Stimulated activated naive B cell treated with anti-CD40 and anti-IgM and Interleukin-4, amounts not matched to agents 10 μg/mL and 1 μg/mL and 100 μg/mL, for 72 hours (primary cell): ENCODE measurements around the gene CDH15.
"Not testable (repeated sequence)": the region's sequence is repeated elsewhere in the genome, so short reads cannot be mapped to it uniquely, and the experiment has no call there.

Experiments
- ATAC-seq, 2 donors: fragments of 150-1000 bp; cut with Tn5 transposase; replicated peaks; 2 replicates each; pipeline ENCODE4 v1.10.0; 2021; ENCODE audit warnings: moderate library complexity in 1 of 2
- DNase-seq: peaks from one replicate; pipeline ENCODE4 v3.0.0; 2021
- H3K27ac Mint-ChIP-seq: one replicate; pipeline ENCODE4 v1.8.0; 2022; ENCODE audit warnings: mild to moderate bottlenecking, mixed read lengths
- H3K27me3 Mint-ChIP-seq, 2 donors: one replicate each; pipeline ENCODE4 v1.8.0; 2022; ENCODE audit warnings: mixed read lengths in 2 of 2
- H3K36me3 Mint-ChIP-seq, 2 donors: one replicate each; pipeline ENCODE4 v1.8.0; 2022; ENCODE audit warnings: mixed read lengths in 2 of 2, mild to moderate bottlenecking in 1 of 2
- H3K4me1 Mint-ChIP-seq, 2 donors: one replicate each; pipeline ENCODE4 v1.8.0; 2022; ENCODE audit warnings: mixed read lengths in 2 of 2, mild to moderate bottlenecking in 1 of 2
- H3K4me3 Mint-ChIP-seq, 2 donors: one replicate each; pipeline ENCODE4 v1.8.0; 2022; ENCODE audit warnings: mild to moderate bottlenecking in 2 of 2, mixed read lengths in 2 of 2, moderate library complexity in 1 of 2
- H3K9me3 Mint-ChIP-seq, 2 donors: one replicate each; pipeline ENCODE4 v1.8.0; 2022; ENCODE audit warnings: mixed read lengths in 2 of 2, mild to moderate bottlenecking in 1 of 2

CDH15 gene

DNA sequence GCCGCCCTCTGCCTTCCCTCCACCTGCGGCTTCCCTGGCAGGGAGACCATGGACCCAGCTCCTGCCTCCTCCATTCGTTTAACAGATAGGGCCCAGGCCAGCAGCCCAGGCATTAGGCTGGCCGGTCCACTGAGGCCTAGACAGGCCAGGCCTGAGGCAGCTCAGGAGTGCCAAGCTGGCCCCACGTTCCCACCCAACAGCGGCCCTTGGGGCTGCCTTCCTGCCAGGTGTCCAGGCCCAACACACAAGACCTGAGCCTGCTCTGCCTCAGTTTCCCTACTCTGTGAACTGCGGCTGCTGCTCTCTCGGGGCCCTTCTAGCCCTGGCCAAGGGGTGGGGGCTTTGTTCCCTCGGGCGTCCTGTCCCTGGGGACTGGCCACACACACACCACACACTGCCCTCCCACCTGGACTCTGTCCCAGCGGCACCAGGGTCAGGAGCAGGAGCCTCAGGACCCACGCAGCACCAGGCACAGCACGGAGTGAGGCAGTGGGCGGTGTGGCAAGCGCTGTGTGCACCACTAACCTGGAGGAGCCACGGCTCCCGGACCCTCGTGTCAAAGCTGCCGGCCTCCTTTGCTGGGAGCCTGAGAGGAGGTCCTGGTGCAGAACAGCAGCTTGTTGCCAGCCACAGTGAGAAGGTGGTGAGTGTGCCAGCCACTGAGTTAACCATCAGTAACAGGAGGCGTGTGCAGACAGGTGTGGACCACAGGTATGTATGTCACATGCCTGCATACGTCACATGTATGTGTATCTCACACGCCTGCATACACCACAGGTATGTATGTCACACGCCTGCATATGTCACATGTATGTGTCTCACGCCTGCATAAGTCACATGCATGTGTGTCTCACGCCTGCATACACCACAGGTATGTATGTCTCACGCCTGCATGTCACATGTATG, 14.6 kb upstream of the CDH15 start:
- Mint-ChIP-seq H3K27me3 (peaks cover 3 to 5% of the 10 kb centered on the region in 2 donors), H3K9me3 (peaks cover 0 to 2% of the 10 kb centered on the region in 2 donors), H3K27ac (no peak overlapping the region), H3K4me3 (peak overlapping the region in 1 of 2 donors; percentile 1), H3K36me3 (peaks cover 5 to 10% of the 10 kb centered on the region in 2 donors), H3K4me1 (peaks cover 9 to 18% of the 10 kb centered on the region in 2 donors)
- DNase-seq (no peak), ATAC-seq (peak; percentile 2 to 21)

DNA sequence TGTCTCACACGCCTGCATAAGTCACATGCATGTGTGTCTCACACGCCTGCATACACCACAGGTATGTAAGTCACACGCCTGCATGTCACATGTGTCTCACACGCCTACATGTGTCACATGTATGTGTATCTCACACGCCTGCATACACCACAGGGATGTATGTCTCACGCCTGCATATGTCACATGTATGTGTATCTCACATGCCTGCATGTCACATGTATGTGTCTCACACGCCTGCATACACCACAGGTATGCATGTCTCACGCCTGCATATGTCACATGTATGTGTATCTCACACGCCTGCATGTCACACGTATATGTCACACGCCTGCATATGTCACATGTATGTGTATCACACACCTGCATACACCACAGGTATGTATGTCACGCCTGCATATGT, 13.8 kb upstream of the CDH15 start:
- ATAC-seq: no peak
- DNase-seq: no peak
- peaks cover 1 to 6% of the 10 kb centered on the region in 2 donors for H3K36me3 Mint-ChIP-seq
- H3K4me1 Mint-ChIP-seq: peaks cover 12 to 19% of the 10 kb centered on the region in 2 donors
- no peaks in the 10 kb centered on the region for H3K9me3 Mint-ChIP-seq
- H3K4me3 Mint-ChIP-seq: no peak overlapping the region
- H3K27me3 Mint-ChIP-seq: peaks cover 5 to 9% of the 10 kb centered on the region in 2 donors
- H3K27ac Mint-ChIP-seq: no peak overlapping the region

DNA sequence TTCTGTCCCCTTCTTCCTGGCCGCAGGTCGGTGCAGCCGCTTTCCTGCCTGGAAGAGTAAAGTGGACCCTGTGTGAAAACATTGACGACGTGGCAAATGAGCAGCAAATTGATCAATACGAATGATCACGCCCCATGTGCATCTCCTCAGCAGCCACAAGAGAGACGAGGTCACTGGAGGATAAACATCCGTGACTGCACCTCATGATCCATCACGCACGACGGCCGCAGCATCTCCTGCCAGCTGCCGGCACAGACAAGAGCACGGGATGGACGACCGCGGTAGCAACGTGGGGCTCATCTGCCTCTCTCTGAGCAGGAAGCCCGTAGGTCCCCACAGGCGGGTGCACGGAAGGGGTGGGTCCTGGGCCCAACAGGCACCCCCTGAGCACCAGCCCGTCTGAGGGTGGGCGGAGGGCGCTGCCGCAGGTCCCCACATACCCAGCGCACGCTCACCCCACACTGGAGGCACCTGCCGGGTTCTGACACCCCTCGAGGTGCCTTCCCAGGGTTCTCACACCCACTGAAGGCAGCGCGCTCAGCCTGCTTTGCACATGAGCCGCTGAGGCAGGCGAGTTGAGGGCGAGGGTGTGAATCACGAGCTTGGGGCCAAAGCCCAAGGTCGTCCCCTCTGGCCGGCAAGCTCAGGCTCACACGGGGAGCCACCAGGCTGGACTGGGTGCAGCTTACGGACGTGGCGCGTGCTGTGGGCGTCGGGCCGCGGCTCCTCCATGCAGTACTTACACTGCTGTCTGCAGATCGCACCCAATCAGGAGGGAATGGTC, 12.3 kb upstream of the CDH15 start:
- no peak for ATAC-seq
- H3K27ac Mint-ChIP-seq: no peak overlapping the region
- H3K4me1 Mint-ChIP-seq: peaks cover 16 to 19% of the 10 kb centered on the region in 2 donors
- DNase-seq: no peak
- H3K27me3 Mint-ChIP-seq: peaks cover 5 to 9% of the 10 kb centered on the region in 2 donors
- no peaks in the 10 kb centered on the region for H3K9me3 Mint-ChIP-seq
- no peaks in the 10 kb centered on the region for H3K36me3 Mint-ChIP-seq
- no peak overlapping the region for H3K4me3 Mint-ChIP-seq

DNA sequence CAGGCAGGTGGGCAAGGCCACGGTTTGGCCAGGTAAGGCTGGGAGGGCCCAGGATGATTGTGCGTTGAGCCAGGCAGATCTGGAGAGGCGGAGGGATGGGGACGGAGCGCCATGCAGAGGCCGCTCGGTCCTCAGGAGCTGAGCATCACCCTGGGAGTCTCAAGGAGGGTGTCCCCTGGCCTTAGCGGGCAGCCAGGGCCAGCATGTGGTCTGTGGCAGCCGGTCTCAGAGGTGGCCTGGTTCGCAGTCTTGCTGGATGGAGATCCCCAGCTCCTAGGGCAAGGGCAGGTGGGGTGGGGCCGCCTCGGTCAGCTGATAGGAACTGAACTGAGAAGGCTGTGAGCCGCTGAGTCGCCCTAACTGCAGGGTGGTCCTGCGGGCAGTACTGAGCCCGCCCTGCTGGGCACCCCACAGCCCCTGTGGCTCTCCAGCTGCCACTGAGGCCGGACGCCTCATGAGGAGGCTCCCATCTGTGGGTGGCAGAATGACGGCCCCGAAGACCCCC, 11.6 kb upstream of the CDH15 start:
- Mint-ChIP-seq H3K27ac (no peak overlapping the region), H3K4me1 (peaks cover 16 to 20% of the 10 kb centered on the region in 2 donors), H3K9me3 (no peaks in the 10 kb centered on the region), H3K27me3 (peaks cover 5 to 9% of the 10 kb centered on the region in 2 donors), H3K4me3 (no peak overlapping the region), H3K36me3 (no peaks in the 10 kb centered on the region)
- ATAC-seq (no peak), DNase-seq (no peak)

DNA sequence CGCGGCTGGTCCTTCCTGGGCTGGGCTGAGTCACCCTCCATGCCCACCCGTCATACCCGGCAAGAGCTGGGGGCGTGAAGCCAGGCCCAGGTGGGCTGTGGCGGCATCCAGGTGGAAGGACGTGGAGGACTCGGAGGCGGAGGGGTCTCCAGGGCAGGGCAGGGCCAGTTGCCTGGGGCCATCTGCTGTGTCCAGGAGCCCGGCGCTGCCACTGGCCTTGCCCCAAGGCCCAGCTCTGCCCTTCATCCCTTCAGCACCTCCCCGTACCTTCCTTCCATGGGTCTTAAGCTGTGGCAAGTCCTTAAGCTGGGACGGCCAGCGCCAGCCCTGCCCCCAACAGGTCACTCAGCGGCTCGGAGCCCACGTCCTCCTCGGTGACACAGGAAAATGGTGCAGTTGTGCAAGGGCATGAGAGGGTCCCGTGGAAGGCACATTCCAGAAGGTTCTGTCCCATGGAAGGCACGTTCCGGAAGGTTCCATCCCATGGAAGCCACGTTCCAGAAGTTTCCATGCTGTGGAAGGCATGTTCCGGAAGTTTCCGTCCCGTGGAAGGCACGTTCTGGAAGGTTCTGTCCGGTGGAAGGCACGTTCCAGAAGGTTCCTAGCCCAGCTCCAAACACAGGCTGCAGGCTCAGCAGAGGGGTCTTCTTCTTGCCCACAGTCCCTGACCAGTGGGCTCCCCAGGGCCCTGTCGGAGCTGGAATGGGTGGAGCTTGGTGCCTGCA, 10.4 kb upstream of the CDH15 start:
- no peak for ATAC-seq
- no peak for DNase-seq
- no peak overlapping the region for H3K27ac Mint-ChIP-seq
- no peaks in the 10 kb centered on the region for H3K36me3 Mint-ChIP-seq
- H3K27me3 Mint-ChIP-seq: peaks cover 6 to 16% of the 10 kb centered on the region in 2 donors
- H3K4me1 Mint-ChIP-seq: peaks cover 9 to 15% of the 10 kb centered on the region in 2 donors
- H3K4me3 Mint-ChIP-seq: no peak overlapping the region
- H3K9me3 Mint-ChIP-seq: no peaks in the 10 kb centered on the region

DNA sequence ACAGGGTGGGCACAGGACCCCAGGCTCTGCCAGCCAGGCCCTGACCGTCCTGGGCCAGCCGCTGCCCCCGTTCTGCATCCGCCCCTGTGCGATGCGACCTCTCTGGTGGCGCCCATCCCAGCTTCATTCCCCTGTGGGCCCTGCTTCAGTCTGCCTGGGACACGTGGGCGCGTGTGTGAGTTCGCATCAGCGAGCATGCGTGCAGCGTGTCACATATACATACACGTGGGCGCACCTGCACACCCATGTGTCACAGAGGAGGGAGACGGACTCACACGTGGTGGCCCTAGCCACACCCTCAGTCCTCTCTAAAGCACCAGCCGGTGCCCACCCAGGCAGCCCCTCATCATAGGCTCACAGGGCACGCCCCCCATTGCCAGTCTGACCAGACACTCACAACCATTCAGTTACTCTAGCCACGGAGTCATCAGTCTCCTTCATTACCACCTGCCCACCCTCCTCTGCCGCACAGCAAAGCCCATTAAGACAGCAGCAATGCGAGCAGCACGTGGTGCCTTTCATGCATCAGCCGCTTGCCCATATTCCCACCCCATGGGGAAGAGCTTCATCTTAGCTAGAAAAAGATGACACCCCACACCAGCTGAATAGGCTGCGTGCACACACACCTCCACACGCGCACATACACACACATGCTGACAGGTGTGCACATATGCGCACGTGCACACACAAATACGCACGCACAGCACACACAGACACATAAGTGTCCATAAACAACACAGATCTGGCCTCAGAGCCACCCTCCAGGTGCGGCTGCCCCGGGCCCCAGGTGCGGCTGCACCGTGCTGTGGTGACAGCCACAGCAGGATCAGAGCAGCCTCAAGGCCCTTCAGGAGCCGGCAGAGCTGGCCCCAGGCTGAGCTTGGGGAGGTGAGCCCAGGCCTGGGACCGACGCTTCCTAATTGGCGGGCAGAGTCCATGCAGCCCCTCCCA, 9.5 kb upstream of the CDH15 start:
- Mint-ChIP-seq H3K36me3 (no peaks in the 10 kb centered on the region), H3K4me1 (peaks cover 7 to 20% of the 10 kb centered on the region in 2 donors), H3K27ac (no peak overlapping the region), H3K9me3 (no peaks in the 10 kb centered on the region), H3K27me3 (peaks cover 11 to 21% of the 10 kb centered on the region in 2 donors), H3K4me3 (peak overlapping the region in 1 of 2 donors; percentile 9)
- DNase-seq (no peak), ATAC-seq (peak in 1 of 2 donors; percentile 41)

DNA sequence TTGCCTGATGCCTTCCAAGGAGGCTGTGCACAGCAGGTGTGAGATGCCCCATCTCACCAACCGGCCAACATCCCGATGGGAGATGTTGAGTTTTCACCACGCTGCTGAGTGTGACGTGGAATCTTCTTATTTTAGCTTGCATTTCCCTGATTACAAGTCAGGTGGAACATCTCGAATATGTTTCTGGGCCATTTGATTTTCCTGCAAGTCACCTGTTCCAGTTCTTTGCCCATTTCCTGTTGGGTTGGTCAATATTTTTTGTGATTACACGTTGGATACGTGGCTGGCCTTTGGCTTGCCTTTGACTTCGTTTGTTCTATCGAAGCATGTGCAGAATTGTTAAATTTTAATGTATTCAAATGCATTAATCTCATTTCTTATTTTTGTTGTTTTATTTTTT, 8.3 kb upstream of the CDH15 start:
- H3K9me3 Mint-ChIP-seq: no peaks in the 10 kb centered on the region
- ATAC-seq (no peak), DNase-seq (no peak)
- no peak overlapping the region for H3K27ac Mint-ChIP-seq
- peaks cover 11 to 23% of the 10 kb centered on the region in 2 donors for H3K27me3 Mint-ChIP-seq
- H3K4me1 Mint-ChIP-seq: peaks cover 10 to 31% of the 10 kb centered on the region in 2 donors
- no peak overlapping the region for H3K4me3 Mint-ChIP-seq
- H3K36me3 Mint-ChIP-seq: no peaks in the 10 kb centered on the region

DNA sequence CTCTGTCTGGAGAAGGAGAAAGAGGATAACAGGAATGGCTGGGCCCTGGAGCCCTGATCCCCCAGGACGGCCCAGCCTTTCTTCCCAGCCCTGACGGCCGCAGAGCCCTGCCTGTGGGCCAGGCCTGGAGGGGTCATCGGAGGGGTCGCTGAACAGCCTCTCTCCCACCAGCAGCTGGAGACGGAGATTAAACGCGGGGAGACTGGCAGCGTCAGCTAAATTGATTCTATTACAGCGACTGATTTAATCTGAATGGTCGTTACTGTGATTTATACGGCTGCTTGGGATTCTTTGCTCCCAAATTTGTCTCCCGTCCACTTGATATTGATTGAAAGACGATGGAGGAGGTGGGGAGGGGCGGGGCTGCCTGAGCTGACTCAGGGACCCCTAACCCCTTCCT, 7.1 kb upstream of the CDH15 start:
- Mint-ChIP-seq H3K4me3 (no peak overlapping the region), H3K27ac (no peak overlapping the region), H3K27me3 (peaks cover 19 to 31% of the 10 kb centered on the region in 2 donors), H3K4me1 (peaks cover 12 to 31% of the 10 kb centered on the region in 2 donors), H3K36me3 (no peaks in the 10 kb centered on the region), H3K9me3 (no peaks in the 10 kb centered on the region)
- ATAC-seq: no peak
- no peak for DNase-seq

DNA sequence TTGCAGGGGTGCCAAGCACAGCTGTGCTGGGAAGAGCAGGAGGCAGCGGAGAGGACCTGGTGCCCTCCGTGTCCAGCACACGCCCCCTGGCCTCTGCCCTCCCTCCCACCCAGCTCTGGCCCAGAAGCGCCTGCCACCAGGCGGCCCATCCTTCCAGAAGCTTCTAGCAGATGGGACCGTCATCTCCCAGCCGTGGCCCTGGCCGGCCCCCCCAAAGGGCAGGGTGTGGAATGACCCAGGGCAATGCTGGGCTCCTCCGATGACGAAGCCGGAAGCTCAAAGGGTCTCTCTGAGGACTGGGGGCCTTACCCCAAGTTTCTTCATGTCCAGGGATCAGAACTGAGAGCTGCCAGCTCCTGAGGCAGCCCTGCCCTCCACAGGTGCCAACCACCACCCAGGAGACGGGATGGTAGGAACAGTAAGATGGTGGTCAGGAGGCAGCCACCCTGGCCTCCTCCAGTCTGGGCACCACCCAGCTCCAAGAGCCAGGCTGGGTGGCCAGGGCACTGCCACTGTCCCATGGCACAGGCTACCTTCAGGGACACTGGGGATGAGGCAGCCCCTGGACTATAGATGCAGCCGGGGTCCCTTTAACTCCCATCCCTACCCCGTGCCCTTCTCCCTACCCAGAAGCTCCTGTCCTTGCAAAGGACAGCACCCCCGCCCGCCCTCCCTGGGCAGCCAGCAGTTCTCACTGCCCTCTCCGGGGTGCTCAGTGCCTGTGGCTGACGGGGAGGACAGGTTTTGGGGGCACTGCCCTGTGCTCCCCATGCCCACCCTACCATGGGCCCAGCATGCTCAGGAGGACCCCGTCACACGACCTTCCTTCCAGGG, 6.5 kb upstream of the CDH15 start:
- ATAC-seq (no peak), DNase-seq (no peak)
- H3K36me3 Mint-ChIP-seq: no peaks in the 10 kb centered on the region
- peaks cover 12 to 31% of the 10 kb centered on the region in 2 donors for H3K4me1 Mint-ChIP-seq
- no peak overlapping the region for H3K27ac Mint-ChIP-seq
- H3K4me3 Mint-ChIP-seq: no peak overlapping the region
- no peaks in the 10 kb centered on the region for H3K9me3 Mint-ChIP-seq
- H3K27me3 Mint-ChIP-seq: peaks cover 19 to 32% of the 10 kb centered on the region in 2 donors

DNA sequence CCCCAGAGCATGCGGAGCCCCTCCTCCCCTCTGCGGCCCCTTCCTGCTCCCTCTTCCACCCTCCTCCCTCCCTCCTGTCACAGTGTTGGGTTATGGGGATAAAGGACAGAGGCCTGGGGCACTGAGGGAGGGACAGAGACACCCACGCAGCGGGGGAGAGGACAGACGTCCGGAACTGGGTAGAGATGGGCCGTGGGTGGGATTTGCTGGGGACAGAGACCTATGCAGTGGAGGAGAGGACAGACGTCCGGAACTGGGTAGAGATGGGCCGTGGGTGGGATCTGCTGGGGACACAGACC, 5.9 kb upstream of the CDH15 start:
- H3K9me3 Mint-ChIP-seq, ATAC-seq, H3K36me3 Mint-ChIP-seq, H3K4me3 Mint-ChIP-seq, H3K27ac Mint-ChIP-seq, DNase-seq: not testable (repeated sequence)
- Mint-ChIP-seq H3K27me3 (peaks cover 21 to 37% of the 10 kb centered on the region in 2 donors), H3K4me1 (peaks cover 16 to 36% of the 10 kb centered on the region in 2 donors)

DNA sequence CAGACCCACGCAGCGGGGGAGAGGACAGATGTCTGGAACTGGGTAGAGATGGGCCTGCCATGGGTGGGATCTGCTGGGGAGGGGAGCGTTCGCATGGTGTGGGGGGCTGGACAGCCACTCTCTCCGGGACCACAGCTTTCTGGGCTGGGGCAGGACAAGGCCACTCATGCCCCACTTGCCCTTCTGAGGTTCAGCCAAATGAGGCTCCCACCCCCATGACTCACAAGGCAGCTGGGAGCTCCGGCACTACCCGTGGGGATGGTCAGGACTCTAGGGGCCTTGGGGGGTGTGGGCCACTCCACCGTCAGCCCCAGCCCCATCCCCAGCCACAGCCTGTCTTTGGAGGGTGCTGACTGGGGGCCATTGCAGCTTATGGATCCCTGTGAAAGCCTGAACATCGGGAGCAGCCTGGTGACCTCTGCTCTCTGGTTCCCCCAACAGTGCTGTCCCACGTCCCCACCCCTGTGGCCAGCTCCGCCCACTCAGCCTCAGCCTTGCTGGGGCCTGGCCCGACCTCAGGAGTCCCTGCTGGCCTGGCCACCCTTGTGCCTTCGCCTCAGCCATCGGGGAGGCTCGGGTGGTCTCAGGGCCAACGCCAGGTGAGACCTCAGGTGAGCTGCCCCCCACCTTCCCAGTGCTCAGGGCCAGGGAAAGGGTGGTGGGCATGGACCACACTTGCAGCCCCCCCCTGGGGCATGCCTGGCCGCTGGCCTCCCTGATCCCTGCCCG, 4.7 kb upstream of the CDH15 start:
- Mint-ChIP-seq H3K27me3 (peaks cover 22 to 37% of the 10 kb centered on the region in 2 donors), H3K27ac (no peak overlapping the region), H3K9me3 (no peaks in the 10 kb centered on the region), H3K36me3 (no peaks in the 10 kb centered on the region), H3K4me3 (no peak overlapping the region), H3K4me1 (peaks cover 18 to 38% of the 10 kb centered on the region in 2 donors)
- no peak for ATAC-seq
- no peak for DNase-seq

DNA sequence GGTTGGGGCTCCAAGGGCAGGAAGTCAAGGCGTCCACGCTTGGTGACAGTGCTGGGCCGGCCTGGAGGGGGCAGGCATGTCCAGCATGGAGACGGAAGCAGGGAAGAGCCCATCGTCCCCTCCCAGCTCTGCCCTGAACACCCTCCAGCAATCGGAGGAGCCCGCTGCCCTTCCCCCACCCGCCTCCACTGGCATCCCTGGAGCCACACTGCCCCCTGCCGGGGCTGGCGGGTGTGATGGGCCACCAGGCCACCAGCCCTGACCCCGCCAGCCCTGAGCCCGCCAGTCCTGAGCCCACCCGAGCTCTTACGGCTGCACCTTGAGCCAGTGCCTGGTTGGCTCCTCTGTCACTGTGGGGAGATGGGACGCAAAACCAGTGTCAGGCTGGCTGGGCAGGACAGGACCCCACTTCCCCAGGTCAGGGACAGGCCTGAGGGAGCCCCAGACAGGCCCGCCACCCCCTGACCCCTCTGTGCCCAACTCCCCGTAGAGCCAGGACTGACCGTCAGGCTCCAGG, 4.1 kb upstream of the CDH15 start:
- Mint-ChIP-seq H3K36me3 (no peaks in the 10 kb centered on the region), H3K27me3 (peaks cover 18 to 32% of the 10 kb centered on the region in 2 donors), H3K9me3 (no peaks in the 10 kb centered on the region), H3K4me1 (peaks cover 13 to 34% of the 10 kb centered on the region in 2 donors), H3K4me3 (no peak overlapping the region), H3K27ac (no peak overlapping the region)
- DNase-seq (peak; percentile 72), ATAC-seq (peak; percentile 65 to 66)
